ENCODE results near the gene RHBDD2. TPM values are rescaled to one million over a fixed set of nuclear protein-coding genes. Genes with fewer than 3 reads are reported as not detected.

Gene RHBDD2
- total and polyA plus RNA-seq, 9 of the 15 experiments (the other 6 are each of a cell fraction or from before 2014, with no cell fraction given) = 3.3 to 36.7 (median 17.9) TPM

- H3K9me1 ChIP-seq (ENCODE audit: control insufficient read depth, insufficient read depth, low read length) = no peaks in the 10 kb centered on the region
- no peak for TF ChIP-seq ZBTB5 (IDR thresholded peaks at IDR 0.05)
- peak; percentile 84 for TF ChIP-seq ZNF121 (CRISPR knock-in tag; conservative IDR thresholded peaks at IDR 0.05)
- TF ChIP-seq BRF1 (IDR thresholded peaks at IDR 0.05; ENCODE audit: borderline replicate concordance, extremely low read depth, insufficient read length) = no peak
- peak; percentile 28; the same call in 1 of the 2 replicates for TF ChIP-seq BCOR (IDR thresholded peaks at IDR 0.05)
- H3K4me2 ChIP-seq (ENCODE audit: insufficient read depth, low read length) = no peak overlapping the region
- CTCF ChIA-PET (ENCODE audit: low intra/inter-chr PET ratio) = no interaction called here
- no peak overlapping the region for H3K4me3 ChIP-seq
- H3K4me1 ChIP-seq (replicated peaks in 1 of 2; ENCODE audit: control insufficient read depth in 2 of 2, insufficient read depth in 2 of 2, low read length in 2 of 2) = no peaks in the 10 kb centered on the region
- no TSS peak for BruUV-seq (replicated peaks)
- POLR2A ChIA-PET = no interaction called here
- H3K9me3 ChIP-seq (replicated peaks; ENCODE audit: control insufficient read depth, insufficient read depth, low read depth, low read length) = no peaks in the 10 kb centered on the region
- no peak overlapping the region for H3K9ac ChIP-seq (ENCODE audit: insufficient read depth in 1 of 2, low read depth in 2 of 2, low read length in 2 of 2)
- ATAC-seq = no peak
- no peaks in the 10 kb centered on the region for H4K20me1 ChIP-seq (replicated peaks; ENCODE audit: control insufficient read depth, insufficient read depth, low read length)
- 32% methylated on average over 3 of the region's 3 CpGs for WGBS (ENCODE audit: insufficient coverage, low coverage, missing lambda C conversion rate)
- H3K27me3 ChIP-seq (ENCODE audit: control insufficient read depth in 2 of 2, insufficient read depth in 2 of 2, low read length in 2 of 2) = no peaks in the 10 kb centered on the region
- FAIRE-seq = no peak
- DNase-seq (ENCODE audit: extremely low read depth in 1 of 4, low spot score in 3 of 4) = no peak
- intact Hi-C loops (cut with micrococcal nuclease) = no loop called here
- no peaks in the 10 kb centered on the region for H3K36me3 ChIP-seq (ENCODE audit: control insufficient read depth, insufficient read depth, low read length)
- no peaks in the 10 kb centered on the region for H3K79me2 ChIP-seq (ENCODE audit: control insufficient read depth, insufficient read depth, low read length)
- in situ Hi-C loops (cut with MboI) = no loop called here
- no peak overlapping the region for H3K27ac ChIP-seq (ENCODE audit: extremely low read depth, low read depth, low read length)
- no peak overlapping the region for H2AFZ ChIP-seq (ENCODE audit: low read depth, low read length)
Observed at GRCh38 chr7:75849573-75849972, 29.3 kb upstream of the RHBDD2 start.

GRCh38 chr7:75850235-75850634 lies 28.6 kb upstream of the RHBDD2 start:
- FAIRE-seq = no peak
- in situ Hi-C loops (cut with MboI) = no loop called here

More at GRCh38 chr7:75850235-75850634, 28.6 kb upstream of the RHBDD2 start:
- H3K27me3 ChIP-seq (ENCODE audit: control insufficient read depth in 2 of 2, insufficient read depth in 2 of 2, low read length in 2 of 2) = no peaks in the 10 kb centered on the region
- no peak for ATAC-seq
- no peak for DNase-seq (ENCODE audit: extremely low read depth in 1 of 4, low spot score in 3 of 4)
- WGBS (ENCODE audit: insufficient coverage, low coverage, missing lambda C conversion rate) = 44% methylated on average over 4 of the region's 4 CpGs
- H3K79me2 ChIP-seq (ENCODE audit: control insufficient read depth, insufficient read depth, low read length) = no peaks in the 10 kb centered on the region
- ChIA-PET POLR2A (interaction anchor here (1.0 kb wide), 1 partner anchor 10 kb away, joined by 3 read pairs; no protein-coding TSS in a partner anchor), CTCF (ENCODE audit: low intra/inter-chr PET ratio) (no interaction called here)
- H3K4me1 ChIP-seq (replicated peaks in 1 of 2; ENCODE audit: control insufficient read depth in 2 of 2, insufficient read depth in 2 of 2, low read length in 2 of 2) = no peaks in the 10 kb centered on the region
- BruUV-seq (replicated peaks) = no TSS peak
- intact Hi-C loops (cut with micrococcal nuclease) = no loop called here
- H4K20me1 ChIP-seq (replicated peaks; ENCODE audit: control insufficient read depth, insufficient read depth, low read length) = no peaks in the 10 kb centered on the region
- H3K9ac ChIP-seq (ENCODE audit: insufficient read depth in 1 of 2, low read depth in 2 of 2, low read length in 2 of 2) = no peak overlapping the region; a peak in 1 of 4 replicates
- TF ChIP-seq ZFP36 (IDR thresholded peaks at IDR 0.05; ENCODE audit: low read depth, low read length, partially characterized antibody) = no peak
- no peak for TF ChIP-seq CBX5 (IDR thresholded peaks at IDR 0.05; ENCODE audit: borderline replicate concordance, low read depth)
- TF ChIP-seq YY1 (IDR thresholded peaks at IDR 0.05; ENCODE audit: borderline replicate concordance in 1 of 3, control insufficient read depth in 1 of 3, extremely low read depth in 1 of 3, insufficient read depth in 3 of 3, insufficient read length in 1 of 3, insufficient replicate concordance in 2 of 3, low read depth in 1 of 3, low read length in 2 of 3) = no peak
- no peak for TF ChIP-seq KLF1 (tag; IDR thresholded peaks at IDR 0.05)
- no peak for TF ChIP-seq SPI1 (IDR thresholded peaks at IDR 0.05; ENCODE audit: borderline replicate concordance, low read depth, low read length)
- 0 out of 2 replicates have a peak overlapping the region, but pooled peaks have one; percentile 18 for H2AFZ ChIP-seq (ENCODE audit: low read depth, low read length)
- H3K9me3 ChIP-seq (replicated peaks; ENCODE audit: control insufficient read depth, insufficient read depth, low read depth, low read length) = no peaks in the 10 kb centered on the region
- H3K4me2 ChIP-seq (ENCODE audit: insufficient read depth, low read length) = no peak overlapping the region
- no peak overlapping the region for H3K4me3 ChIP-seq
- no peaks in the 10 kb centered on the region for H3K36me3 ChIP-seq (ENCODE audit: control insufficient read depth, insufficient read depth, low read length)
- H3K27ac ChIP-seq (ENCODE audit: extremely low read depth, low read depth, low read length) = no peak overlapping the region
- H3K9me1 ChIP-seq (ENCODE audit: control insufficient read depth, insufficient read depth, low read length) = no peaks in the 10 kb centered on the region

Data from K562 (cell line).